MM.1S (cell line): ENCODE measurements around the gene GPRC5D.

Source experiments
- EZH2 ChIP-seq: fragments of 300-600 bp; sonication (generic); optimal IDR thresholded peaks from 2 replicates; pipeline ENCODE3; 2017; ENCODE audit warnings: low read depth, mild to moderate bottlenecking, antibody characterized with exemption, low read length, mixed read lengths
- EZH2phosphoT487 ChIP-seq: fragments of 300-600 bp; sonication (generic); IDR thresholded peaks from 2 replicates; pipeline ENCODE4 v1.6.1; 2018; ENCODE audit warnings: antibody characterized with exemption, low read length
- TF ChIP-seq, protein P1 (sequence below): fragments of 300-600 bp; sonication (generic); IDR thresholded peaks from 2 replicates; pipeline ENCODE4 v1.5.1; 2016; ENCODE audit warnings: antibody characterized with exemption, low read length, mixed read lengths

DNA sequence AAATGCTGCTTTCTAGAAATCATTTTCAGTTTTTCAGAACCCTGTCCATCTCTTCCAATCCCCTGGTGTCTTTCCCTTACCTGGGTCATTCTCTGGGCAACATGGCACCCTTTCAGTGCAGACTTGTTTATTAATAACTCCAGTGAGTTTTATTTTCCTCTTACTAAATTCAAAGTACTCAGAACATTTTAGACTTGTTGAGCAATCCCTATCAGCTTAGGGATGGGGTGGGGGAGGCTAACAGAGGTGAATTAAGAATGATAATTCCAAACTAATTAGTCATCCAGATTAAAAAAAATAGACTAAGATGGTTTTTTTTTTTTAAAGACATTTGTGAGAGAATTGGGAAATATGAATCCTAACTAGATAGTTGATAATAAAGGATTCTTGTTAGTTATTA lies 49.9 kb downstream of the GPRC5D start:
- TF ChIP-seq, protein P1, sequence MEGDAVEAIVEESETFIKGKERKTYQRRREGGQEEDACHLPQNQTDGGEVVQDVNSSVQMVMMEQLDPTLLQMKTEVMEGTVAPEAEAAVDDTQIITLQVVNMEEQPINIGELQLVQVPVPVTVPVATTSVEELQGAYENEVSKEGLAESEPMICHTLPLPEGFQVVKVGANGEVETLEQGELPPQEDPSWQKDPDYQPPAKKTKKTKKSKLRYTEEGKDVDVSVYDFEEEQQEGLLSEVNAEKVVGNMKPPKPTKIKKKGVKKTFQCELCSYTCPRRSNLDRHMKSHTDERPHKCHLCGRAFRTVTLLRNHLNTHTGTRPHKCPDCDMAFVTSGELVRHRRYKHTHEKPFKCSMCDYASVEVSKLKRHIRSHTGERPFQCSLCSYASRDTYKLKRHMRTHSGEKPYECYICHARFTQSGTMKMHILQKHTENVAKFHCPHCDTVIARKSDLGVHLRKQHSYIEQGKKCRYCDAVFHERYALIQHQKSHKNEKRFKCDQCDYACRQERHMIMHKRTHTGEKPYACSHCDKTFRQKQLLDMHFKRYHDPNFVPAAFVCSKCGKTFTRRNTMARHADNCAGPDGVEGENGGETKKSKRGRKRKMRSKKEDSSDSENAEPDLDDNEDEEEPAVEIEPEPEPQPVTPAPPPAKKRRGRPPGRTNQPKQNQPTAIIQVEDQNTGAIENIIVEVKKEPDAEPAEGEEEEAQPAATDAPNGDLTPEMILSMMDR: no peak
- no peak for TF ChIP-seq EZH2
- no peak for TF ChIP-seq EZH2phosphoT487
